Upper lobe of left lung (tissue), 4 donors: ENCODE measurements around the gene SLC6A20.

Experiments
- EP300 ChIP-seq, 4 donors: sonication (generic); formaldehyde crosslinking; IDR thresholded peaks; one replicate each; pipeline ENCODE4 v1.5.1; 2017; ENCODE audit warnings: antibody characterized with exemption in 4 of 4, control low read depth in 2 of 4
- POLR2A ChIP-seq, 4 donors: fragments of 450-650 bp; IDR thresholded peaks; one replicate each; pipeline ENCODE4 v1.5.1; 2016 to 2017; ENCODE audit warnings: antibody characterized with exemption in 4 of 4, mild to moderate bottlenecking in 2 of 4
- TF ChIP-seq, protein P1 (sequence below), 6 experiments: fragments of 450-650 bp in 4 of 6; fragments of 200-600 bp in 2 of 6; sonication (generic) in 2 of 6; IDR thresholded peaks; one replicate each; pipeline ENCODE4 v1.5.1; 2016 to 2019; ENCODE audit warnings: antibody characterized with exemption in 6 of 6

DNA sequence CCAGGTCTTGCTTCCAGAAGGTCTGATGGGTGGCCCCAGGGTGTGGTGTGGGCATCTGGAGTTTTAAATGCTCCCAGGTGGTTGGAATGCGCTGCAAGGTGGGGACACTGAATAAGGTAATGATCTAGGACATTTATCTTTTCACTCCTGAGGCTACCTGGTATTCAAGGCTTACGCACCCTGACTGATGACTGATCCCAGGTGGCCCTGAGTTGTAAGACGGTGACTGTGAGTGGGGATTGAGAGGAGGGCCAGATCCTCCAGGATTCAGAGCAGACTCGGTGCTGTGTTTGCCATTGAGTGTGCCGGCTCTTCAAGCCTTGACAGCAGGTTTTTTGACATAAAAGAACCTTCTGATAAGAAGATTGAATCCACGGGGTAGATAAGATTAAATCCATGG, 40.3 kb downstream of the SLC6A20 start:
- TF ChIP-seq POLR2A (IDR thresholded peaks at IDR 0.05): no peak
- TF ChIP-seq, protein P1, sequence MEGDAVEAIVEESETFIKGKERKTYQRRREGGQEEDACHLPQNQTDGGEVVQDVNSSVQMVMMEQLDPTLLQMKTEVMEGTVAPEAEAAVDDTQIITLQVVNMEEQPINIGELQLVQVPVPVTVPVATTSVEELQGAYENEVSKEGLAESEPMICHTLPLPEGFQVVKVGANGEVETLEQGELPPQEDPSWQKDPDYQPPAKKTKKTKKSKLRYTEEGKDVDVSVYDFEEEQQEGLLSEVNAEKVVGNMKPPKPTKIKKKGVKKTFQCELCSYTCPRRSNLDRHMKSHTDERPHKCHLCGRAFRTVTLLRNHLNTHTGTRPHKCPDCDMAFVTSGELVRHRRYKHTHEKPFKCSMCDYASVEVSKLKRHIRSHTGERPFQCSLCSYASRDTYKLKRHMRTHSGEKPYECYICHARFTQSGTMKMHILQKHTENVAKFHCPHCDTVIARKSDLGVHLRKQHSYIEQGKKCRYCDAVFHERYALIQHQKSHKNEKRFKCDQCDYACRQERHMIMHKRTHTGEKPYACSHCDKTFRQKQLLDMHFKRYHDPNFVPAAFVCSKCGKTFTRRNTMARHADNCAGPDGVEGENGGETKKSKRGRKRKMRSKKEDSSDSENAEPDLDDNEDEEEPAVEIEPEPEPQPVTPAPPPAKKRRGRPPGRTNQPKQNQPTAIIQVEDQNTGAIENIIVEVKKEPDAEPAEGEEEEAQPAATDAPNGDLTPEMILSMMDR (IDR thresholded peaks at IDR 0.05): no peak
- TF ChIP-seq EP300 (IDR thresholded peaks at IDR 0.05): no peak
